Iris pigment epithelial cell (primary cell): Measurements from ENCODE around the gene MTMR10.

ENCODE experiments used
- DNase-seq: peaks from one replicate; pipeline ENCODE4 v3.0.0-alpha.2; 2011; ENCODE audit warnings: low read depth

MTMR10 gene

DNA sequence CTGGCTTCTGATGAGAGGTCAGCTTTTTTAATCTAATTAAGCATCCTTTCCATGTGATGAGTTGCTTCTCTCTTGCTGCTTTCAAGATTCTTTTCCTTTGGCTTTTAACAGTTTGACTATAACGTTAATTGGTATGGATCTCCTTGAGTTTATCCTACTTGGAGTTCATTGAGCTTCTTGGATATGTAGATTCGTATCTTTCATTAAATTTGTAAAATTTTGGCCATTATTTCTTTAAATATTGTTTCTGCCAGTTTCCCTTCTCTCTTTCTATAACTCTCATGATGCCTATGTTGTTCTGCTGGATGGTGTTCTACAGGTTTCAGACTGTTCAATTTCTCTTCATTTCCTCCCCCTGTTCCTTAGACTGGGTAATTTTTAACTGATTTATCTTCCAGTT lies 21.0 kb upstream of the MTMR10 start:
- no peak for DNase-seq

DNA sequence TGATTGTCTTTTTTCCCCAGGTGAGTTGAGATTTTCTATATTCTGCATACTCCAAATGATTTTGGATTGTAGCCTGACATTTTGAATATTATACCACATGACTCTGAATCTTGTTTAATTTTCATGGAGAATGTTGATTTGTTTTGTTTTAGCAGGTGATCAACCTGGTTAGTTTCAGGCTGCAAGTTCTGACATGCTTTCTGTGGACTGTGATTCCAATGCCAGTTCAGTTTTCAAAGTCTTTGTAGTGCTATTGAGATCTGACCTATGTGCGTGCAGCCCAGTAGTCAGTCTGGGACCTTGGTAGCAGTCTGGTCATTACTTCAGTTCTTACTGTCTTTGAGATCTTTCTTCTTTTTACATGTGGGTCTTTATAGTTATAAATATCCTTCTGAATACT lies 18.6 kb upstream of the MTMR10 start:
- no peak for DNase-seq

DNA sequence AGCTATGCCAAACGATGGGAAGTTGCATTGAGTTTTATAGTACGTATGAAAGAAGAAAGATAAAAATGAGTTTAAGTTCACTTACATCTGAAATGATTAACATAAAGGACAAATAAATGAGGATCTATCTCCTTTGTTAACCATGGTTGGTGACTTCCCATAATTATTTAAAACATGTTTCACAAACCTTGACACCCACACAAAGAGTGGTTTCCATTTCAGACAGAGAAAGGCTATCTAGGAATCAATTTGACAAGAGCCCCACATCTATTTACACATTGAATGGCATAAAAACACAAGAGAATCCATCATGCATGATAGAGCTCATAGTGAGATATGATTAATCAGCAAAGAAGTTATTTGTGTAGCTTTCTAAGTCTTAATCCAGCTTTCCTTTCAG lies 14.2 kb upstream of the MTMR10 start:
- no peak for DNase-seq

DNA sequence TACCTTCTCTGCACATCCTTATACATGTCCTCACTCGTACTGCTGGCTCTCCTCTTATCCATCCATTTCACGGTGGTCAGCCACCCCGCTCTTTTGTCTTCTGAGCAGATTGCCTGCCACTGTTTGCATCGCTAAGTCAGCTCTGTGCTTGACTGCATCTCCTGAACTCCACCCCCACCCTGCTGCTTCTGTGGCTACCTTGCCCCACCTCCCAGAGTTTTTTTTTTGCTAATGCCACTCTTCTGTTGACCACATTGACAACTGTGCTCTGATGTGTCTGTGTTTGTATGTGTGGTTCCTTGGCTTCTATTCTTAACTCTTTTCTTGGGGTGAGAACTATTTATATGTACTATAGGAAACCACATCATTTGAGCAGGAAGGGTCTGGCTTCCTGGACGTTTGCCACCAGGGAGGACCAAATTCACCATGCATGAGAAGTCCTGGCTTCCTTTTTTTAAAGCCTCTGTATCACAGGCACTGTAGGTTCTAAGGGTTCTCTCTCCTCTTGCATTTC lies 12.8 kb upstream of the MTMR10 start:
- no peak for DNase-seq

DNA sequence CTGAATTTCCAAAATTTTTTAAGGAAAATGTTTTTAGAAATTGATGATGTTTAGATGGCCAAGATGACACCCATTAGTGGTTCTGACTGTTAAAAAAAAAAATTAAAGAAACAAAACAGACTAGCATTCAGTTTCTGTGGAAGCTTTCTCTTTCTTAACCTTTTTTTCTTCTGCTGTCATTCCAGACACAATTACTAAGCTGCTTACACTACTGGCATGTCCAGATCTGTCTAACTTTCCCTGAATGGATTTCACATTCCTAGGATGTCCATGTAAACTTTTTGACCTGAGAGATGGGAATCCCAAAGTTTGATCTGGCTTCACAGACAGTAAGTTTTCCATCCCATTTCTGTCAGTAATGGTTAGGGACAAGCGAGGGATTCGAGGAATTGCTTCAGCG lies 10.3 kb upstream of the MTMR10 start:
- DNase-seq, result no peak

DNA sequence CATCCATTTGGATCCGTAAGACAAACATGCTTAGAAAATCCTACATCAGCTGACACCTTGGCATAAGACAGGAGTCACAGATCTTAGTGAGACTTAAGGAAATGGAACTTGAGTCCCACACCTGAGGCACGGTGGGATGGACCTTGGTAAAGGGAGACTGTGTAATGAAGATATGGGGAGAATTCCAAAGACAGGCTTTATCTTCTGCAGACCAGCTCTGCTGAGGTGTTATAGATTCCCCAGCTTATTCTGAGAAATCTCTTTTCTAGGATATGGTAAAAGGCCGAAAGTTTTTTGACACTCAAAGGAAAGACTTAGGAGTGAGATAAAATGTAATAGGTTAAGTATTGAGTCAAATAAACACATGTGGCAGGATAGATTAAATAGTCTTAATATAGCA lies 8.3 kb upstream of the MTMR10 start:
- no peak for DNase-seq

DNA sequence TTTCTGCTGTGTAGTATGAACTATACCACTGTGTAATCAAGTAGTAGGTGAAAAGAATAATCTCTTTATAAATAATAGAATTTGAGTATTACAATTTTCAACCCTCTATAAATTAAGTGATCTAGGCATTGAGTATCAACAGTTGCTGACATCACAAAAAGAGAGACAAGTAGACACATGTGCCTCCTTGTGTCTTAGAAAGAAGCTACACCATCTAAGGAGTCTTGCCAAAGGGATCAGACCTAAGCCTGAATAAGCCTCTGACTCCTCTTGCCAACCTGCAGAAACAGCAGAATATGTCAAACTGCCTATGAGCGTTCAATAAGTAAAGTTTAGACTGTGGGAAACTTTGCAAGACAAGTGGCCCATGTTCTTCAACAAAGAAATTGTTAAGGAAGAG lies 5.8 kb upstream of the MTMR10 start:
- no peak for DNase-seq

DNA sequence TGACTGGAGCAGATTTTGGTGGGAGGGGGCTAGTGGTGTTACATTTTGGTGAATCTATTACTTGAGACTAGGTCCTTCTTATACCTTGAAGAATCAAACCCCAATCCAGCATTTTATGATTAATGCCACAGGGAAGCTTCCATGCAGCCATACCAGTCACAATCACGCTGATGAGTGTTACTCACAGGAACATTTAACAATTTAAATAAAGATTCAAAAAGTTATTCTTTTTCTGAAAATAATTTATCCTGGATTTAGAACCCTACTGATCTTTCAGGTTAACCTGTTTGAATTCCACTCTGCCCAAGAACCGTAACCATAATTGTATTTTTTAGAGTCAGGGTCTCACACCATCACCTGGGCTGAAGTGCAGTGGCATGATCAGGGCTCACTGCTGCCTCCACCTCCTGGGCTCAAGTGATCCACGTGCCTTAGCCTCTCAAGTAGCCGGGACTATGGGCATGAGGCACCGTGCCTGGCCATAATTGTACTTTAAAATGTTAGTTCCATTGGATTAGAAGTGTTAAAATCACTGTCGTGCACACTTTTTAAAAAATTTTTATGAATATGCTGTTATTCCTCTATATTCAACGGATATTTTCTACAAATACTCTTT lies 929 bp upstream of the MTMR10 start:
- no peak for DNase-seq

DNA sequence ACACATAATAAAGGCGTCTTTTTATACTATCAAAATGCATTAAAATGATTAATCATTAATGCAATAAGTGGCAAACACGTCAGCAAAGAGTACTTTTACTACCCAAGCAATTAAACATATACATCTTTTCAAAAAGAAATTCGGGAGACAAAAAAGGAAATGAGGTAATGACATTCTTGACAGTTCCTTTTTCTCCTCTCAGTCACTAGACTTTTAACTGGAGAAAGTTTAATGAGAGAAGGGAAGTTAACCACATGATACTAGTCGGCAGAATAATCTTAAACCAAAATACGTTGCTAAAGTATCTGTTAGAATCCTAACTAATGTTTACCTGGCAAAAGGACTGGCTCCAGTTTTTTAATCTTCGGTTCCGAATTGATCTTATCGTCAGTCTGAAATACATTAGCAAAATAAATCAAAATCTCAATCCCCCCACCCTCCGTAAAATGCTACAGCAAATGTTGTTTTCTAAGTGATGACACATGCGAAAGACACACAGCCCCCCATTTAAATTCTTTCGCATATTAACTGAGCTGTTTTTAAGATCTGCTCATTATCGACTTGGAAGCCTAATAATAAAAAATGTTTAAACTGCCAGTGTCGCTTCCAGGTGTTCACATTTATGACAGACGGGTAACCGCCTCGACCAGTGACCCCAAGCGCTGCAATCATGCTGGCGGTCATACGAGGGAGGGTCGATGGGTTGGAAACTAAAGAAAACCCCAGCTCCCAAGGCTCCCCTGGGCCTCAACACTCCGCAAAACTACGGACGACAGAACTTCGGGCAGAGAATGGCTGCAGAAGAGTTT lies 778 bp downstream of the MTMR10 start:
- DNase-seq, result peak; percentile 17

DNA sequence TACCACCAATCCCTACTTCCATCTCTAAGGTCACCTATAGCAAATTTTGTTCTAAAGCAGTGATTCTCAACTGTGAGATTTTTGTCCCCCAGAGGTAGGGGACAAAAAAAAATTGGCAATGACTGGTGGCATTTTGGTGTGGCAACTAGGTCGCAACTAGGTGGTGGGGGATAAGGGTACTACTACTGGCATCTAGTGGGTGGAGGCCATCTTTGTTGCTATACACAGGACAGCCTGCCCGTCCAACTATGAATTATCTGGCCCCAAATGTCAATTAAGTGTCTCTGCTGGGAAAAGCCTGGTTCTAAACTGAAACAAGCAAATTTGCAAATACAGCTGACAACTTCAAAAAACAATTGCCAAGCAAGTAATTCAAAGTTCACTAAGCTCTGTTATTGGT lies 1.4 kb downstream of the MTMR10 start:
- DNase-seq, result no peak

DNA sequence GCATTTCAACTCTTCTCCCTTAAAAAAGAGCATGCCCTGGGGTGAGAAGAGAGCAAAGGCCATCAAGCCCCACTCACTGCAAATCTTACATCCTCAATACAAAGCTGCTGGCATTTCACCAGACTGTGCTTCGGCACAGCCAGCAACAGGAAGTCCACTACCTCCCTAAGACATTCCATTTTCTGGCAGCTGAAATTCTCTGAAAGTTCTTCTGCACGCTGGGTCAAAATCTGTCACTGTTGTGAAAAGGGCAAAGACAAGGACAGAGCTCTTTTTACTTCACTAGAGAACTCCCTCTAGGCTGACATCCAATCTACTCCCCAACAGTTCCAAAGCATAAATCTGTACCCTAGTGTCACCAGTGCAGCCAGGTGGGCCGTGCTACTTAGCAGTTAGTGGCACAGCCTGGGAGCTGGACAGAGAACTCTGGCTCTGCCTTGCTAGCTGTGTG lies 6.3 kb downstream of the MTMR10 start:
- peak; percentile 49 for DNase-seq

DNA sequence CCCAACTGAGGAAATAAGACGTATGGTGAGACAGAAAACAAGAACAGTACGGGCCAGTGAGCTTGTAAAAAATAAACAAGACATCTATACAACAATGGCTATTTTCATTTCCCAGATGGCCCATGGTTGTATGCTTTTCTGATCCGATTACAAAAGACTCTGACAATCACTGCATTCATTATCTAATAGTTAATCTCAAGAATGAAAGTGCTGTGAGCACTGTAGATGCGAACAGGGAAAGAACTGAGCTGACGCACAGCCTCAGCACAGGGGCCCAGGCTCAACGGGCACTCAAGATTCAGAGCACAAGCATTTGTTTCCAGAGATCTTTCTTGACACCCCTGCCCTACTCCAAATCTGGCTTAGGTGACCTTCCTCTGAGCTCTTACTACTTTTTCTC lies 6.9 kb downstream of the MTMR10 start:
- DNase-seq, result no peak

DNA sequence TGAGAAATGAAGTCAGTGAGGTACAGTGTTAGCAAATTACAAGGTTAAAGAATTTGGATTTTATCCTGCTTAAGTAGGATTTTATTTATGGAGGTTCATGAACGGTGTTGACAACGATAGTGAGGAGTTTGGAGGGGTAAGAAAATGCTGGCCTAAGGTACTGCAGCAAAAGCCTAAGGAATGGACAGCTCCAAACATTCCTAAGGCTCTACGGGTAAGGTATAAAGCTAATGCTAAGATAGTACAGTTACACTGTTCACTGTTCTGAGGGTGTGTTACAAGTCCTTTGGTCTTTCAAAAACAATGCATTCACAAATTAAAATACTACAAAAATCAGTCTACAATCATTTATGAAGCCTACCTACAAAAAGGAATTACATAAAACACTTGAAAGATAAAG lies 7.3 kb downstream of the MTMR10 start:
- DNase-seq, result peak; percentile 20

DNA sequence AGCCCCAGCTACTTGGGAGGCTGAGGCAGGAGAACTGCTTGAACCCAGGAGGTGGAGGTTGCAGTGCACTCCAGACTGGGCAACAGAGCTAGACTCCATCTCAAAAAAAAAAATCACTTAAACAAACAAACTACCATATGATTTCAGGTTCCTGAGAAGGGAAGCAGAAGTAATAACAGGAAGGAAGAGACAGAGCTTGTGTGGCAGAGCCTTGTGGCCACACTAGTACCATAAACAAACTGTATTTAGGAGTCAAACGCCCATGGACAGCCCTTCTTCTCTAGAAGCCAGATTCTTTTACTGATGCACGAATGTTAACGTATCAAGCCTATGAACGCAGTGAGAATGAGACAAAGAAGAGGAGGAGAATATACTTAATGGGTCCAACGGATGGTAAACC lies 12.0 kb downstream of the MTMR10 start:
- no peak for DNase-seq

DNA sequence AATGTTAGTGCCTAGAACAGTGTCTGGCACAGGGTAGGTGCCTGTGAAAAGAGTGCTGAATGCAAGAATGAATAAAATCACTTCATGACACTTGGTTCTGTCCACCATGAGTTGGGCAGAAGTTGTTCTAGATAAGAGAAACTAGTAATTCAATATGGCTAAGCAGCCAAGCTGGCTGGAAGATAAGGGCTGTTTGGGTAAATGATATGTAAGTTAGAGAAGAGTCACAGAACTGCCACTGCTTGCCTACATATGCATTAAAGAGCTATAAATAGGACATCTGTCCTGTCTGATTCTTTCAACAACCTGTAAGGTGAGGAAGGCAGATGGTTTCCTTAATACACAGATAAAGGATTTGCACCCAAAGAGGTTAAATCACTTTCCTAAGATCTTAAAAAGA lies 13.1 kb downstream of the MTMR10 start:
- DNase-seq, result no peak

DNA sequence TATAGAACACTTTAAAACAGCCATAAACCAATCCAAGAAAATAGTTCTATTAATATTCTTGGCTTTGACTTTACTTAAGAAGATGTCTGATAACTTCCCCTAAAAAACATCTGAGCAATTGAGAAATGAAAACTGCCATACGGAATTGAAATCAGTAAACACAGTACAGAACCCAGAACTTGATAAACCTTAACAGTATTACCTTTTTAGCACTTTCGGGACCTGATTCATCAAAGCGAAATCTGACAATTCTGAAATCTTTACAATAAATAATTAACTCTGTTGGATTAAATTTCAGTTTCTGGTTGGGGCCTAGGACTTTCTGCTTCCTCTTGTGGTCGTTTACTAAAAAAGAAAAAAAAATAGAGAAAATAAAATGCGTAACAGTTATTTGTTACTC lies 17.3 kb downstream of the MTMR10 start:
- DNase-seq, result no peak

DNA sequence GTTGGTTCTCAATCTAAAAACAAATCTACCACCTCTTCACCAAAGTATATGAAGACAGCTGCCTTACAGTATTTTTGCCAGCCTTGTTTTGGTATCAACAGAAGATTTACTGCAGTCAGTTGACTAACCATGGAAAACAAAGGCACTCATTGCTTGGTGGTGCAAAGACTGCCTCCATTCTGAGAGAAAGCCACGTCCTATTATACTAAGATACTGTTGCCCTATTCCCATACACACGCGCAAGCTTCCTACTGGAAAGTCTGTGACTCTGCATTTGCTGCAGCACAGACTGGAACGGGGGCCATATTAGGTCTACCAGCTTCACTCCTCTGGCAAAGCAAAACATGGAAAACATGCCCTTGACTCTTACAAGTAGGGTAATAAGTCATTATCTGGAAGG lies 18.0 kb downstream of the MTMR10 start:
- no peak for DNase-seq

DNA sequence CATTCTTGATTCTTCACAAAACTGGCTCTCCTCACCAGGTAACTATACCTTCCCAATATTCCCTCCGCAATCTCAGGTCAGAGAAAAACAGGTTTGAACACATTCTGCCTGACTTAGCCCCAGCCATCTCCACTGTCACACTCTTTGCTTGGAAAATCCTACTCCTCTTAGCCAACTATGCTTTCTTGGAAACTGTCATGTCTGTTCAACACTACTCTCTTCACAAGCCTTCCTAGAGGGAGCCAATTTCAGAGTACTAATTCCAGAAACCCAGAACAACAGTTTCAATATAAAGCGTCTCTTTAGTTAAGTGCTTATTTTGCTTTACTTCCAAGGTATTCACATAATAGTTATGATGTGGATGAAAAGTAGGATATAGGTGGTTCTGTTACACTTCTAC lies 21.7 kb downstream of the MTMR10 start:
- no peak for DNase-seq

DNA sequence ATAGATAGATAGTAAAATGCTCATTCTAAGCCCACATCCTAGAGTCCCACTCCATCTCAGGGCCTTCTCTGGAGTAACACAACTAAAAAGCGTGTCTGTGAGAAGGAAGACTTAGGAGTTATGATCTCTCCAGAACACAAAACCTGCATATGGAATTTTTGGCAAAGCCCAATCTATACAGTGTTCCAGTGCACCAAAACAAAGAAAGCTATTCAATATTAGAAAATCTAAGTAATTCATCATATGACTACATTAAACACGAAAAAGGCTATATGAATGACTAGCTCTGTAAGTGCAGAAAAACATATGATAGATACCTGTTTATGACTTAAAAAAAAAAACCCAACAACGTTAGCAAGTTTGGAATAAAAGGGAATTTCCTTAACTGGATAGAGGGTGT lies 27.7 kb downstream of the MTMR10 start:
- no peak for DNase-seq

DNA sequence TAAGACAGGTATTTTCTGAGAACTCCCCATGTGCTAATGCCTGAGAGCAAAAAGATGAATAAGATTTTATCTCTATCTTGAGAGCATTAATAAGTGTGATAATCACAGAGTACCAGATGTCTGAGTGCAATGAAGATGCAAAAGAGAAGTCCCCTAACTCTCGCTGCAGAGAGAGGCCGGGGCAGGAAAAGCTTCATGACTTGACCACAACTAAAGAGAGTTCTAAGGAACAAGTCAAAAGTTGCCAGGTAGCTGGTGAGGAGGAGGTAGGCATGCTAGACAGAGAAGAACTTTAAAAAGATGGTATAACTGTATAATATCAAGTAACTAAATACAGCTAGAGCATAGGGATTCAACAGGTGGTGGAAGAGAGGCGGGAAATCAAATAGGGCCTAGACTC lies 28.8 kb downstream of the MTMR10 start:
- DNase-seq, result no peak

DNA sequence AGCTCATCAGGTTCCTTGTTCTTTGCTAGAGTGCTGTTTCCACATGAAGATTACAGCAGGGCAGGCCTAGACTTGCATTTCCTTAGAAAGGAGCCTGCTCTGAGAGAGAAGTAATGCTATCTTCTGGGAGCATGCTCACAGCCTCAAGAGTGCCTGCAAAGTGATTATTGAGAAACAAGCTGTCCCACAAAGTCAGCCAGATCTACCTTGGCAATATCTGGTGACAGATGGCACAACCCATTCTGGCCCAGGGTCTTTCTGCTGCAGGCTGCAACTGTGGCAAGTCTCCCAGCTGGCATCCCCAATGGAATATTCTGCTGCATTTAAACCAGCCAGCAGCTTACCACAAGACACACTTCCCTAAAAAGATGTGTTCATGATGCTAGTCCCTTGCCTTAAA lies 29.3 kb downstream of the MTMR10 start:
- DNase-seq, result no peak

DNA sequence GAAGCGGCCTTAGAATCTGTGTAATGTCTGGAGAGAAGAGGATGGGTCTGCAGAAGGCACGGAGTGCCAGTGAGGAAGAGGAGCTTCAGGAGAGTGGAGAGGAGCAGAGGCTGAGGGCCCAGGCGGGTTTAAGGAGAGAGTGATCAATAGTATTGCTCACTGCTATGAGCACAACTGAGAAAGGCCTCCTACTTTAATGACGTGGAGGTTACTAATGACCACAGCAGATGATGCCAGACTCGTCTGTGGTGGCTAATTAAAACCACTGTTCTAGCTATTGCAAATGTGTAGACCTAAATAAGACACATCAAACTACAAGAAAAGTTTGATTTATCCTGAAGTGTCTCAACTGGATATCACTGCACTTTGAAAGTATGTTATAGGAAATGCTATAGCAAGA lies 33.2 kb downstream of the MTMR10 start:
- no peak for DNase-seq

DNA sequence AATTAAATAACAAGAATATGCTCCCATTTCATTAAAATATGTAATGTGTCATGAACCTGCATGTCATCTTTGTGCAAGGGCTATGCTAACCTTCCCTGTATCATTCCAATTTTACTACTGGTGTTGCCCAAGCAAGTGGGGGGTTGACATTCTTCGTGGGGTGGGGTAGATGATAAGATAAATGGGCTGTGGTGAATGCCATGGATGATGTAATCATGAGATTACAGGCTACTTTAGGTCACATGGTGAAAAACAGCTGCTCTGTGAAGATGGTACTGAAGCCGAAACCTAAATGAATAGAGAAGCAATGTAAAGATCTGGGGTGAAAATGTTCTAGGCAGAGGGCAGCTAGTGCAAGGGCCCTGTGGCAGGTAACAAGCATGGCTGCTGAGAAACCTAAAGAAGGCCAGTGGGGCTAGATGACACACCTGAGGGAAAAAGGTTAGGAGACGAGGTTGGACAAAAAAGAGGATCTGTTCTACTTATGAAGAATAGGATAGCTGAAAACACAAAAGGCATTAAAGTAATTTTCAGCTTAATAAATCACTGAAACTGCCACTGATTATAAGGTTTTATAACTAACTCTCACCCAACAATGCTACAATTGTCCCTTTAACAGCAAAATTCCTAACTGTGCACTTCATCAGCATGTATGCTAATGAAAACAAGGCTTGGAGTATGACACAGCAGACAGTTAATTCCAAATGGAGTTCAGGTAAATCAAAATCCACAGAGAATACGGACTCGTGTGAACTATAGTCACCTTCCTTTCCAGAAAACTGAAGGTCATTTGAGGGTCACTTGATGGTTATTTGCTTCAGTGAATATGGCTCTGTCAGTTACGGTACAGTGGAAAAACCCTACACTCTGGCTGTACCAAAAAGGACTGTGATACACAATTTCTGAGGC lies 35.0 kb downstream of the MTMR10 start:
- DNase-seq, result peak; percentile 58
